IMR-90 (cell line): ENCODE measurements around the gene NUDT6. TPM values are rescaled to one million over a fixed set of nuclear protein-coding genes. Genes with fewer than 3 reads are reported as not detected.

Experiments used
- ATAC-seq: fragments of 200-7000 bp; cut with Tn5 transposase; 2 replicates; pipeline ENCODE4 v1.9.1; 2020; ENCODE audit warnings: low read depth, mild to moderate bottlenecking, moderate library complexity
- BruUV-seq: library from RNA; stranded (reverse); fragments of 400-500 nt; replicated peaks from 2 replicates; lab custom pipeline; 2021; lab: Mats Ljungman, UMichigan
- CTCF ChIA-PET: fragments of 300-600 bp; formaldehyde crosslinking; extraction: SDS; loops from one replicate; lab custom pipeline; 2021; ENCODE audit warnings: antibody characterized with exemption; lab: Yijun Ruan, JAX
- POLR2A ChIA-PET: fragments of 300-600 bp; sonication (Branson Sonifier 250); formaldehyde crosslinking; loops from one replicate; lab custom pipeline; 2022; ENCODE audit warnings: antibody characterized with exemption; ENCODE audit not compliant: unreplicated experiment; lab: Charles Lee
- DNase-seq: peaks from one replicate; pipeline ENCODE4 v3.0.0; 2013
- H2AFZ ChIP-seq: replicated peaks from 2 replicates; pipeline ENCODE3; 2013; ENCODE audit warnings: low read length, mild to moderate bottlenecking; ENCODE audit not compliant: poor library complexity
- H2AK5ac ChIP-seq: 2 replicates; pipeline ENCODE4 v1.6.1; 2013; ENCODE audit warnings: low read depth, low read length, inconsistent platforms
- H2AK9ac ChIP-seq: replicated peaks from 2 replicates; pipeline ENCODE3; 2013; ENCODE audit warnings: mild to moderate bottlenecking, low read depth, low read length, moderate library complexity; ENCODE audit not compliant: poor library complexity
- H2BK120ac ChIP-seq: 2 replicates; pipeline ENCODE4 v1.6.1; 2013; ENCODE audit warnings: low read depth, low read length, inconsistent platforms
- H2BK15ac ChIP-seq: 3 replicates; pipeline ENCODE4 v1.6.1; 2013; ENCODE audit warnings: low read depth, low read length, inconsistent platforms
- H2BK20ac ChIP-seq: 2 replicates; pipeline ENCODE4 v1.6.1; 2013; ENCODE audit warnings: low read depth, mild to moderate bottlenecking, inconsistent platforms, low read length, moderate library complexity
- H2BK5ac ChIP-seq: 2 replicates; pipeline ENCODE4 v1.6.1; 2013; ENCODE audit warnings: mild to moderate bottlenecking, low read depth, low read length, inconsistent platforms; ENCODE audit not compliant: poor library complexity, severe bottlenecking
- H3K14ac ChIP-seq: replicated peaks from 2 replicates; pipeline ENCODE4 v1.6.1; 2013; ENCODE audit warnings: low read depth, low read length, inconsistent platforms
- H3K18ac ChIP-seq: 2 replicates; pipeline ENCODE4 v1.6.1; 2013; ENCODE audit warnings: low read depth, low read length, control low read depth
- H3K23ac ChIP-seq: 2 replicates; pipeline ENCODE4 v1.6.1; 2013; ENCODE audit warnings: low read depth, low read length, inconsistent platforms
- H3K27ac ChIP-seq: 2 replicates; pipeline ENCODE4 v1.5.1; 2013; ENCODE audit warnings: mild to moderate bottlenecking, control low read depth, low read length; ENCODE audit not compliant: insufficient read depth
- H3K27me3 ChIP-seq: 2 replicates; pipeline ENCODE4 v1.6.1; 2013; ENCODE audit warnings: low read length; ENCODE audit not compliant: control insufficient read depth, insufficient read depth
- H3K36me3 ChIP-seq: 2 replicates; pipeline ENCODE4 v1.6.1; 2013; ENCODE audit warnings: low read length, mixed read lengths; ENCODE audit not compliant: control insufficient read depth, insufficient read depth
- H3K4ac ChIP-seq: 2 replicates; pipeline ENCODE4 v1.6.1; 2013; ENCODE audit warnings: low read depth, low read length, inconsistent platforms
- H3K4me1 ChIP-seq: 2 replicates; pipeline ENCODE4 v1.6.1; 2013; ENCODE audit warnings: low read length, mixed read lengths; ENCODE audit not compliant: control insufficient read depth, insufficient read depth
- H3K4me2 ChIP-seq: 2 replicates; pipeline ENCODE4 v1.6.1; 2013; ENCODE audit warnings: low read depth, mild to moderate bottlenecking, control low read depth, low read length, moderate library complexity
- H3K4me3 ChIP-seq: 2 replicates; pipeline ENCODE4 v1.5.1; 2013; ENCODE audit warnings: low read depth, mild to moderate bottlenecking, control low read depth, low read length, moderate library complexity; ENCODE audit not compliant: insufficient read depth
- H3K56ac ChIP-seq: 2 replicates; pipeline ENCODE4 v1.6.1; 2013; ENCODE audit warnings: low read length, inconsistent platforms; ENCODE audit not compliant: insufficient read depth; ENCODE audit errors: extremely low read depth
- H3K79me1 ChIP-seq, 2 experiments: 2 replicates each; pipeline ENCODE4 v1.6.1; 2013; ENCODE audit warnings: low read length in 2 of 2, inconsistent platforms in 1 of 2, low read depth in 1 of 2
- H3K9ac ChIP-seq: 2 replicates; pipeline ENCODE4 v1.6.1; 2013; ENCODE audit warnings: low read depth, low read length, control low read depth
- H3K9me1 ChIP-seq: 2 replicates; pipeline ENCODE4 v1.6.1; 2013; ENCODE audit warnings: low read length, inconsistent platforms; ENCODE audit not compliant: insufficient read depth
- H3K9me3 ChIP-seq: 2 replicates; pipeline ENCODE4 v1.6.1; 2013; ENCODE audit warnings: low read length; ENCODE audit not compliant: control insufficient read depth, insufficient read depth
- H4K20me1 ChIP-seq: 2 replicates; pipeline ENCODE4 v1.6.1; 2013; ENCODE audit warnings: low read length, inconsistent platforms; ENCODE audit not compliant: insufficient read depth
- H4K5ac ChIP-seq: 2 replicates; pipeline ENCODE4 v1.6.1; 2013; ENCODE audit warnings: mild to moderate bottlenecking, low read depth, low read length, control low read depth
- H4K8ac ChIP-seq, 2 experiments: 2 replicates each; pipeline ENCODE4 v1.6.1; 2013; ENCODE audit warnings: low read depth in 2 of 2, low read length in 2 of 2, control low read depth in 1 of 2, inconsistent platforms in 1 of 2
- H4K91ac ChIP-seq: 2 replicates; pipeline ENCODE4 v1.6.1; 2013; ENCODE audit warnings: low read depth, low read length, inconsistent platforms; ENCODE audit not compliant: insufficient read depth
- BHLHE40 ChIP-seq: fragments of 150-350 bp; IDR thresholded peaks from 2 replicates; pipeline ENCODE4 v1.6.1; 2016; ENCODE audit warnings: mild to moderate bottlenecking, low read depth, low read length
- CEBPB ChIP-seq: IDR thresholded peaks from 2 replicates; pipeline ENCODE4 v1.6.1; 2012; ENCODE audit warnings: low read depth, low read length, improper control_type of control experiment
- CHD1 ChIP-seq: IDR thresholded peaks from 2 replicates; pipeline ENCODE4 v1.6.1; 2012; ENCODE audit warnings: low read depth, low read length, improper control_type of control experiment
- ELK1 ChIP-seq: fragments of 150-350 bp; IDR thresholded peaks from 2 replicates; pipeline ENCODE4 v1.6.1; 2016; ENCODE audit warnings: low read depth, mild to moderate bottlenecking, low read length, moderate library complexity, borderline replicate concordance
- FOS ChIP-seq: fragments of 150-350 bp; IDR thresholded peaks from 2 replicates; pipeline ENCODE4 v1.6.1; 2016; ENCODE audit warnings: low read depth, low read length
- MAFK ChIP-seq: IDR thresholded peaks from 2 replicates; pipeline ENCODE4 v1.6.1; 2012; ENCODE audit warnings: low read depth, low read length, improper control_type of control experiment
- MAZ ChIP-seq: IDR thresholded peaks from 2 replicates; pipeline ENCODE4 v1.6.1; 2012; ENCODE audit warnings: low read depth, mild to moderate bottlenecking, low read length, improper control_type of control experiment, moderate library complexity, borderline replicate concordance
- MXI1 ChIP-seq: IDR thresholded peaks from 2 replicates; pipeline ENCODE4 v1.6.1; 2012; ENCODE audit warnings: low read depth, mild to moderate bottlenecking, low read length, moderate library complexity, borderline replicate concordance
- NFE2L2 ChIP-seq: fragments of 150-350 bp; IDR thresholded peaks from 2 replicates; pipeline ENCODE4 v1.6.1; 2016; ENCODE audit warnings: low read depth, mild to moderate bottlenecking, low read length
- POLR2A ChIP-seq: IDR thresholded peaks from 2 replicates; pipeline ENCODE4 v1.6.1; 2012; ENCODE audit warnings: mild to moderate bottlenecking, low read depth, low read length
- RAD21 ChIP-seq: IDR thresholded peaks from 2 replicates; pipeline ENCODE4 v1.6.1; 2012; ENCODE audit warnings: low read length, improper control_type of control experiment
- RCOR1 ChIP-seq: IDR thresholded peaks from 2 replicates; pipeline ENCODE4 v1.6.1; 2012; ENCODE audit warnings: mild to moderate bottlenecking, low read length, improper control_type of control experiment; ENCODE audit not compliant: insufficient replicate concordance
- RFX5 ChIP-seq: IDR thresholded peaks from 2 replicates; pipeline ENCODE4 v1.8.0; 2012; ENCODE audit warnings: low read depth, mild to moderate bottlenecking, low read length, moderate library complexity
- SMC3 ChIP-seq: fragments of 150-350 bp; IDR thresholded peaks from 2 replicates; pipeline ENCODE4 v1.6.1; 2016; ENCODE audit warnings: low read depth, mild to moderate bottlenecking, antibody characterized with exemption, low read length, moderate library complexity
- USF2 ChIP-seq: fragments of 150-350 bp; IDR thresholded peaks from 2 replicates; pipeline ENCODE4 v1.6.1; 2017; ENCODE audit warnings: mild to moderate bottlenecking, antibody characterized with exemption, low read length, low read depth
- WGBS, 2 experiments: methylation state at CpG; one replicate each; pipeline versions ENCODE4 v1.1.5 to v1.1.7; 2013; ENCODE audit warnings: missing lambda C conversion rate in 2 of 2; ENCODE audit not compliant: insufficient read length in 1 of 2; ENCODE audit errors: extremely low coverage in 2 of 2; 5-methylcytosine and 5-hydroxymethylcytosine counted together
- dilution Hi-C: fragments of 300-500 bp; cut with HindIII; formaldehyde crosslinking; loops from one replicate; pipeline ENCODE4 v1.14.3; 2018; ENCODE audit warnings: low sequenced_read_pairs; ENCODE audit not compliant: unreplicated experiment
- in situ Hi-C: fragments of 300-500 bp; cut with MboI; formaldehyde crosslinking; loops from 3 replicates; pipeline ENCODE4 v1.14.3; 2019; ENCODE audit warnings: low sequenced_read_pairs, inconsistent platforms, mixed read lengths
- intact Hi-C: fragments of 100-400 bp; cut with micrococcal nuclease; formaldehyde crosslinking; loops from 2 replicates; pipeline ENCODE4 v1.10.0; 2022
- polyA plus RNA-seq, 3 experiments: library from polyadenylated mRNA; depleted of rRNA; stranded (reverse); fragments of >200 nt; gene quantifications; 2 replicates each; pipeline ENCODE4 v1.2.3, GENCODE V29; 2012; ENCODE audit warnings: low replicate concordance in 1 of 3
- total RNA-seq: library from RNA; depleted of rRNA; stranded (reverse); fragments of >200 nt; gene quantifications from 2 replicates; pipeline ENCODE4 v1.2.3, GENCODE V29; 2012

The NUDT6 gene
- total and polyA plus RNA-seq, 2 of the 4 experiments (the other 2 are of a cell fraction), result 2.7 to 4.8 TPM

- peak overlapping the region; percentile 79; the same call in 1 of the 2 replicates for H3K4ac ChIP-seq
- peak overlapping the region; percentile 87; the same call in 1 of the 2 replicates for H2BK20ac ChIP-seq
- H3K23ac ChIP-seq, result peak overlapping the region; percentile 12; the same call in 1 of the 2 replicates
- H4K20me1 ChIP-seq, result no peaks in the 10 kb centered on the region
- H3K9me3 ChIP-seq, result no peaks in the 10 kb centered on the region
- H3K27me3 ChIP-seq, result no peaks in the 10 kb centered on the region
- H3K18ac ChIP-seq, result peak overlapping the region; percentile 58; the same call in 1 of the 2 replicates
- H2BK120ac ChIP-seq, result peak overlapping the region; percentile 80; the same call in 1 of the 2 replicates
- no peak overlapping the region for H4K5ac ChIP-seq
- DNase-seq (no peak), ATAC-seq (no peak)
- no peak overlapping the region for H3K9ac ChIP-seq
- peaks cover 9% of the 10 kb centered on the region for H3K9me1 ChIP-seq
- no peak overlapping the region for H2AK9ac ChIP-seq
- H3K4me2 ChIP-seq, result no peak overlapping the region
- no peak overlapping the region for H3K4me3 ChIP-seq
- H2BK15ac ChIP-seq, result peak overlapping the region; percentile 95; the same call in 1 of the 3 replicates
- peaks cover 10% of the 10 kb centered on the region for H3K4me1 ChIP-seq
- dilution Hi-C loops, result loop anchor here (25.0 kb wide), 2 partner anchors 151 to 301 kb away; partner anchors contain the start of gene IL21
- WGBS, 2 experiments, result no CpG with 5 or more reads among the region's 1 CpG
- H2BK5ac ChIP-seq, result peak overlapping the region; percentile 58
- H4K8ac ChIP-seq, result peak overlapping the region; percentile 70 to 83; a peak in 3 of 4 replicates
- H3K79me1 ChIP-seq, result peaks cover 4 to 6% of the 10 kb centered on the region in 2 experiments; a peak in 2 of 4 replicates
- in situ Hi-C loops, result loop anchor here (25.0 kb wide), 1 partner anchor 601 kb away; no protein-coding TSS in a partner anchor
- H2AFZ ChIP-seq, result peak overlapping the region; percentile 24
- no peak overlapping the region for H3K27ac ChIP-seq
- peak overlapping the region; percentile 67 for H4K91ac ChIP-seq
- H3K14ac ChIP-seq, result peak overlapping the region; percentile 73; the same call in 1 of the 2 replicates
- H3K36me3 ChIP-seq, result no peaks in the 10 kb centered on the region; the same call in 1 of the 2 replicates
- peak overlapping the region; percentile 38; the same call in 1 of the 2 replicates for H3K56ac ChIP-seq
- H2AK5ac ChIP-seq, result peak overlapping the region; percentile 72; the same call in 1 of the 2 replicates
- intact Hi-C loops, result loop anchor here (5.0 kb wide), 1 partner anchor 311 kb away; no protein-coding TSS in a partner anchor
- POLR2A ChIA-PET, result no interaction called here
- BruUV-seq, result no TSS peak
- CTCF ChIA-PET, result interaction anchor here (1.7 kb wide), 1 partner anchor 157 kb away, joined by 5 read pairs; no protein-coding TSS in a partner anchor
- TF ChIP-seq FOS (no peak), MXI1 (no peak), CEBPB (no peak), NFE2L2 (no peak), ELK1 (no peak), BHLHE40 (no peak), RAD21 (no peak), POLR2A (no peak), MAFK (no peak), CHD1 (no peak), SMC3 (no peak), RFX5 (no peak), RCOR1 (no peak), USF2 (no peak), MAZ (no peak)
These were observed 9.4 kb downstream of the NUDT6 start for GRCh38 chr4:122912810-122913575.
